ENCODE results near the gene PEBP1. TPM values are rescaled to one million over a fixed set of nuclear protein-coding genes. Genes with fewer than 3 reads are reported as not detected.
A peak's percentile ranks its signal among the peaks of the same experiment; 100 is the strongest.

Gene PEBP1
- total RNA-seq, 6 experiments from 2014 or later: 511 to 916 (median 654) TPM

- no peak overlapping the region for H3K27ac ChIP-seq
- no peak for DNase-seq
- no peaks in the 10 kb centered on the region for H3K4me1 ChIP-seq
- no peak for ATAC-seq
- no peaks in the 10 kb centered on the region for H3K9me3 ChIP-seq
- no peak for TF ChIP-seq POLR2A (IDR thresholded peaks at IDR 0.05)
- TF ChIP-seq, protein P1, sequence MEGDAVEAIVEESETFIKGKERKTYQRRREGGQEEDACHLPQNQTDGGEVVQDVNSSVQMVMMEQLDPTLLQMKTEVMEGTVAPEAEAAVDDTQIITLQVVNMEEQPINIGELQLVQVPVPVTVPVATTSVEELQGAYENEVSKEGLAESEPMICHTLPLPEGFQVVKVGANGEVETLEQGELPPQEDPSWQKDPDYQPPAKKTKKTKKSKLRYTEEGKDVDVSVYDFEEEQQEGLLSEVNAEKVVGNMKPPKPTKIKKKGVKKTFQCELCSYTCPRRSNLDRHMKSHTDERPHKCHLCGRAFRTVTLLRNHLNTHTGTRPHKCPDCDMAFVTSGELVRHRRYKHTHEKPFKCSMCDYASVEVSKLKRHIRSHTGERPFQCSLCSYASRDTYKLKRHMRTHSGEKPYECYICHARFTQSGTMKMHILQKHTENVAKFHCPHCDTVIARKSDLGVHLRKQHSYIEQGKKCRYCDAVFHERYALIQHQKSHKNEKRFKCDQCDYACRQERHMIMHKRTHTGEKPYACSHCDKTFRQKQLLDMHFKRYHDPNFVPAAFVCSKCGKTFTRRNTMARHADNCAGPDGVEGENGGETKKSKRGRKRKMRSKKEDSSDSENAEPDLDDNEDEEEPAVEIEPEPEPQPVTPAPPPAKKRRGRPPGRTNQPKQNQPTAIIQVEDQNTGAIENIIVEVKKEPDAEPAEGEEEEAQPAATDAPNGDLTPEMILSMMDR (IDR thresholded peaks at IDR 0.05): no peak
- peaks cover 0 to 27% (median 14%) of the 10 kb centered on the region in 4 donors for H3K36me3 ChIP-seq
- intact Hi-C loops (cut with DNase I): no loop called here
- no peaks in the 10 kb centered on the region for H3K27me3 ChIP-seq
- H3K4me3 ChIP-seq: no peak overlapping the region
- 77% methylated on average over 5 of the region's 5 CpGs for WGBS (ENCODE audit: insufficient coverage, low coverage, low lambda C conversion rate, missing lambda C conversion rate)
Measured at GRCh38 chr12:118151755-118152154, 15.8 kb downstream of the PEBP1 start.

DNA sequence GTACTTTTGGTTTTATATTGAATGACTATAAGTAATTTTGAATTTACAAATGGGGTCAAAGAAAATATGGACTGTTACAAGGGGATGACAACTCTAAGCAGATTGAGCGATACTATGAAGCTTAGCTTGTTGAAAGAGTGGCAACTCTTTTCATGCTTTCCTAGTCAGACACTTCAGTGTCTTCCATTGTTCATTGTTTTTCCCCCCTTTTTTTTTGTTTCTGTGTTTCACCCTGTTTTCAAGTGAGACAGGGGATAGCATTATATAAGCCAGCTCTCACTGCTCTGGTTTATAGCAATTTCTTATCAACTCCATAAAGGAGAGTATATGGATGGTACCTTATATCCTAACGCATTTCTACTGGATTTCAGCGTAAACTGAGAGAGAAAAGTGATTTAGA is 24.6 kb downstream of the PEBP1 start:
- H3K27ac ChIP-seq: no peak overlapping the region
- 96% methylated on average over 3 of the region's 3 CpGs for WGBS (ENCODE audit: insufficient coverage, low coverage, low lambda C conversion rate, missing lambda C conversion rate)
- DNase-seq: no peak
- H3K27me3 ChIP-seq: no peaks in the 10 kb centered on the region
- no peaks in the 10 kb centered on the region for H3K4me1 ChIP-seq
- ATAC-seq: no peak
- TF ChIP-seq, protein P1 (IDR thresholded peaks at IDR 0.05): no peak
- no peak for TF ChIP-seq POLR2A (IDR thresholded peaks at IDR 0.05)
- intact Hi-C loops (cut with DNase I): no loop called here
- no peaks in the 10 kb centered on the region for H3K9me3 ChIP-seq
- H3K36me3 ChIP-seq: peaks cover 0 to 42% (median 24%) of the 10 kb centered on the region in 4 donors
- H3K4me3 ChIP-seq: no peak overlapping the region

DNA sequence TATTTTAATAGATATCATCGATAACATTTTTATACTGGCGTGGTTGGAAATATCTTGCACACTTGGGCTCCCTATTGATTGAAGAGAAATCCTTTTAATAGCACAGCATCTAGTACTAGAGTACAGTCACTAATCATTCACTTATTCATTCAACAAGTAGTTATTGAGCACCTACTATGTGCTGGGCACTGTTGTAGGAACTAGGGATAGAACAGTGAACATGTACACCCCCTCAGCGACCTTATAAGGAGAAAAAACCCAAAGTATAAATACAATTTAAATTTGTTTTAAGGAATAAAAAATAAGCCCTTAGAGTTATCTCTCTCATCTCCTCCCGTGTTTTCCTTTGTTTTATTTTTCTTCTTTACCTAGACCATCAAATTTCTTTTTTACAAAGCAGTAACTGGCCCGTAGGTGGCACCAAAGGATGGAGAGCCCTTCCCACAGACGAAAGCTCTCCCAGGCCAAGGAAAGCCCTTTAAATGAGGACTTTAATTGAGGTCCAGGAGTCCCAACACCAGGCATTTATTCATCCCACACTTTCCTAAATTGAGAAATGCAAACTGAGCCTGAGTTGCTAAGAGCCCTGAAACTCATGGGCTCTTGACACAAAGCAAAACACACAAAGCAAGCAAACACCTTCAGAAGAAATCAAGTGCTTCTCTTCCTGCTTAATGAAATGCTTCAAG is 29.0 kb downstream of the PEBP1 start:
- Histone ChIP-seq H3K4me1 (no peaks in the 10 kb centered on the region), H3K27me3 (no peaks in the 10 kb centered on the region), H3K4me3 (no peak overlapping the region), H3K27ac (no peak overlapping the region), H3K36me3 (peaks cover 0 to 36% (median 14%) of the 10 kb centered on the region in 4 donors), H3K9me3 (no peaks in the 10 kb centered on the region)
- TF ChIP-seq, protein P1 (IDR thresholded peaks at IDR 0.05): peak; percentile 32 to 48 (median 42)
- TF ChIP-seq POLR2A (IDR thresholded peaks at IDR 0.05): no peak
- intact Hi-C loops (cut with DNase I): no loop called here
- WGBS (ENCODE audit: insufficient coverage, low coverage, low lambda C conversion rate, missing lambda C conversion rate): 56% methylated on average over 6 of the region's 6 CpGs
- DNase-seq: no peak
- peak; percentile 62 to 74 (median 65) for ATAC-seq

- no peaks in the 10 kb centered on the region for H3K9me3 ChIP-seq
- intact Hi-C loops (cut with DNase I): no loop called here
- H3K4me3 ChIP-seq: no peak overlapping the region
- ATAC-seq (no peak), DNase-seq (no peak)
- no peaks in the 10 kb centered on the region for H3K27me3 ChIP-seq
- no peaks in the 10 kb centered on the region for H3K4me1 ChIP-seq
- TF ChIP-seq, protein P1 (IDR thresholded peaks at IDR 0.05): no peak
- no peak for TF ChIP-seq POLR2A (IDR thresholded peaks at IDR 0.05)
- no peak overlapping the region for H3K27ac ChIP-seq
- 63% methylated on average over 2 of the region's 2 CpGs for WGBS (ENCODE audit: insufficient coverage, low coverage, low lambda C conversion rate, missing lambda C conversion rate)
- peaks cover 0 to 33% (median 12%) of the 10 kb centered on the region in 4 donors for H3K36me3 ChIP-seq
Measured at GRCh38 chr12:118166946-118167345, 31.0 kb downstream of the PEBP1 start.

Data from right lobe of liver (tissue), 6 donors.